Lower leg skin (tissue), 4 donors: ENCODE results near the gene BAIAP2. TPM values are rescaled to one million over a fixed set of nuclear protein-coding genes. Genes with fewer than 3 reads are reported as not detected.

Source experiments
- DNase-seq, 2 donors: peaks; one replicate each; pipeline ENCODE4 v3.0.0-alpha.2; 2019; ENCODE audit warnings: low spot score in 2 of 2
- H3K4me3 ChIP-seq: fragments of 200-600 bp; sonication (generic); 2 replicates; pipeline ENCODE4 v1.5.1; 2017; ENCODE audit warnings: mild to moderate bottlenecking, low read depth; ENCODE audit not compliant: poor library complexity, severe bottlenecking
- POLR2A ChIP-seq, 2 donors: fragments of 450-650 bp; IDR thresholded peaks; one replicate each; pipeline ENCODE4 v1.6.1; 2016 to 2017; ENCODE audit warnings: antibody characterized with exemption in 2 of 2, mild to moderate bottlenecking in 1 of 2, moderate library complexity in 1 of 2
- WGBS, 2 donors: methylation state at CpG; one replicate each; pipeline ENCODE4 v1.1.5; 2018; 5-methylcytosine and 5-hydroxymethylcytosine counted together
- intact Hi-C: fragments of 100-400 bp; cut with DNase I; formaldehyde crosslinking; loops from one replicate; pipeline ENCODE4 v1.15.0; 2023; ENCODE audit warnings: low total_unique reads
- total RNA-seq, 4 donors: library from RNA; depleted of rRNA; stranded (reverse); fragments of >200 nt; gene quantifications; one replicate each; pipeline ENCODE4 v1.1.0, GENCODE V29; 2016
- TF ChIP-seq, protein P1 (sequence below), 3 donors: fragments of 450-650 bp; IDR thresholded peaks; one replicate each; pipeline ENCODE4 v1.5.1; 2016; ENCODE audit warnings: antibody characterized with exemption in 3 of 3, mild to moderate bottlenecking in 3 of 3, moderate library complexity in 2 of 3

Gene BAIAP2
- total RNA-seq, 4 donors from 2014 or later, result 190 to 308 (median 224) TPM

DNA sequence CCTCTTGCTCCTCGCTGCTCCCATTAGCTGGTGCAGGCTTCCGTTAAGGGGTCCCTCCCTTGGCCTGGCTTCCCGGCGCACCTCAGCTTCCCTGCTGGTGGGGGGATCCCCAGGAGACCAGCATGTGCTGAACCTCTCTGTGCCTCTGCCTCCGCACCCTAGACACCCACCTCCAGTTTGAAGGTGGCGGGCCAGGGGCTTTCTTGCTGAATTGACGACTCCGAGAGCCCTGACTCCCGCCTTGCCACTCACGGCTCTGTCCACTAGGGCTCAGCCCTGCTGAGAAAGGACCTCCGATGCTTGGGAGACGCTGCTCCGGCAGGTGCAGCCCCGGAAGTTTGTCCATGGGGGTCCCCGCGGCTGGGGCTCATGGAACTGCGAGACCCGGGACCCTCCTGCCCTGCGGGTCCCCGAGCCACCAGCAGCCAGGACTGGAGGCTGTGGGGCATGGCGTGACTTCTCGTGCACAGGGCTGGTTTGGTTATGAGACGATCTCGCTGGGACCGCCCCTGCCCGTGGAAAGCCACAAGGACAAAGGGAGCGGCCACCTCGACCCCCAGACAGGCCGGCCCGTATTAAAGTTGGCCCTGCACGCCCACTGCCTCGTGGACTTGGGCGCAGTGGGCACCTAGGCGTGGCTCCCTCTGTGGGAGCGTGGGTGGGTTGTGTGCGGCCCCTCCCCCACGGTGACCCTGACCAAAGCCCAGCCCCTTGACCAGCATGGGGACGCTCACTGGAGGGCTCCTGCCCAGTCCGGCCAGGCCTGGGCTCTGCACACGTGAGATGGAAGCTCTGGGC is 35.2 kb upstream of the BAIAP2 start:
- intact Hi-C loops, result no loop called here
- peak in 1 of 2 donors; percentile 81 for DNase-seq
- 93 to 96% methylated on average over 21 to 29 of the region's 40 CpGs for WGBS, 2 donors
- no peak overlapping the region for H3K4me3 ChIP-seq
- TF ChIP-seq, protein P1, sequence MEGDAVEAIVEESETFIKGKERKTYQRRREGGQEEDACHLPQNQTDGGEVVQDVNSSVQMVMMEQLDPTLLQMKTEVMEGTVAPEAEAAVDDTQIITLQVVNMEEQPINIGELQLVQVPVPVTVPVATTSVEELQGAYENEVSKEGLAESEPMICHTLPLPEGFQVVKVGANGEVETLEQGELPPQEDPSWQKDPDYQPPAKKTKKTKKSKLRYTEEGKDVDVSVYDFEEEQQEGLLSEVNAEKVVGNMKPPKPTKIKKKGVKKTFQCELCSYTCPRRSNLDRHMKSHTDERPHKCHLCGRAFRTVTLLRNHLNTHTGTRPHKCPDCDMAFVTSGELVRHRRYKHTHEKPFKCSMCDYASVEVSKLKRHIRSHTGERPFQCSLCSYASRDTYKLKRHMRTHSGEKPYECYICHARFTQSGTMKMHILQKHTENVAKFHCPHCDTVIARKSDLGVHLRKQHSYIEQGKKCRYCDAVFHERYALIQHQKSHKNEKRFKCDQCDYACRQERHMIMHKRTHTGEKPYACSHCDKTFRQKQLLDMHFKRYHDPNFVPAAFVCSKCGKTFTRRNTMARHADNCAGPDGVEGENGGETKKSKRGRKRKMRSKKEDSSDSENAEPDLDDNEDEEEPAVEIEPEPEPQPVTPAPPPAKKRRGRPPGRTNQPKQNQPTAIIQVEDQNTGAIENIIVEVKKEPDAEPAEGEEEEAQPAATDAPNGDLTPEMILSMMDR (IDR thresholded peaks at IDR 0.05), result no peak
- TF ChIP-seq POLR2A (IDR thresholded peaks at IDR 0.05), result no peak

DNA sequence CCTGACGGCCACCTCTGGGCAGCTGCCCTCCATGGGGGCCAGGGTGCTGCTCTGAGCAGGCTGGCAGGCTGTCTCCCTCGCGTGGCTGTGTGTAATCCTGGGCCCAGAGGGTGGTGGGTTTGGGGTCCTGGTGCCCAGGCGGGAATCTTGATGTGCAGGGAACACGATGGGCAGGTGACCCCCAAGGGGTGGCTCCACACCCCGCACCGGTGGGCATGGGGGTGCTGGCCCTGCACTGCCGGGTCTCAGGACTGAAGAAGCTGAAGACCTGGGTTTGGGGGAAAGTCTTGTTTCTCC is 34.7 kb upstream of the BAIAP2 start:
- H3K4me3 ChIP-seq, result no peak overlapping the region
- intact Hi-C loops, result no loop called here
- TF ChIP-seq POLR2A (IDR thresholded peaks at IDR 0.05), result no peak
- TF ChIP-seq, protein P1 (IDR thresholded peaks at IDR 0.05), result no peak
- peak in 1 of 2 donors; percentile 86 for DNase-seq
- 89 to 93% methylated on average over 3 to 8 of the region's 8 CpGs for WGBS, 2 donors

DNA sequence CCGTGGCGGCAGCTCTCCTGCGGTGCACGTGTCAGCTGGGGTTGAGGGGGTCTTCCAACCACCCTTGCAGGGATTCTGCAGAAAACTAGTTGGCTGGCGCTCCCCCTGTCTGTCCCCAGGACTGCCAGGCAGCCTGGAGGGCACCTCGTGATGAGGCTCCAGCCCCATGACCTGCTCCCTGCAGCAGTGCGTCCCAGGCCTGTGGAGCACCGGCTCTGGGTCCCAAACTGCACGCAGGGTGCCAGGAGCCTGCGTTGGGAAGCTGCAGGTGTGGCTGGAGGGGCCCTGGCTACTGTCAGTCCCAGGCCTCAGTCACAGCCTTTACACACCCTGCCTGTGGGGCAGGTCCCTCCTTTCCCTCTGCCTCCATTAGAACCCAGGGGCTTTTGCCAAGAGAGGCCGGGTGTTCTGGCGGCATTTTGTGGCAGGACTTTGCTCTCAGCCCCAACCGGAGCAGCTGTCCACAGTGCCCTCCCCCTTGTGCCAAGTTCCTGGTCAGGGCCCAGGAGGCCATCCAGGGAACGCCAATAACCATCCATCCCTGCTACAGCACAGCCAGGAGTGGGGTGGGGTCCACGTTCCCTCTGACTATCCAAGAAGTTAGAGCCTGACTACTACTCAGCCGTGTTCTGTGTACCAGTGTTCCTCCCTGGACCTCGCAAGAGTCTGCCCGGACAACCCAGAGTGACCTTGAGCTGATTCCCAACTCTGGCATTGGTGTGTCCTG is 34.2 kb upstream of the BAIAP2 start:
- WGBS, 2 donors, result 68 to 83% methylated on average over 11 to 18 of the region's 18 CpGs

DNA sequence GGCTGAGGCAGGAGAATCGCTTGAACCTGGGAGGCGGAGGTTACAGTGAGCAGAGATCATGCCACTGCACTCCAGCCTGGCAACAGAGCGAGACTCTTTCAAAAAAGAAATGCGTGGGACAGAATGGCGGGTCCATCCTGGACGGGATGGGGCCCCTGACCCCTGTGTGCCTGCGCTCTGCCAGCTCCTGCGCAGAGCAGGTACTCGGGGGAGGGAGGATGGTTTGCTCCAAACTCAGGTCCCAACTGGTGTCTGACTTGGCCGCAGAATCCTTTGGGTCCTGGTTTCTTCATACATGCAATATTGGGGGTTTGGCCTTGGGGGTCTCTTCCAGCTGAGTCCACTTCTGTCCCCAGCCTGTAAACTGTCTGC is 33.0 kb upstream of the BAIAP2 start:
- DNase-seq, result no peak
- intact Hi-C loops, result no loop called here
- no peak overlapping the region for H3K4me3 ChIP-seq
- TF ChIP-seq POLR2A (IDR thresholded peaks at IDR 0.05), result no peak
- TF ChIP-seq, protein P1 (IDR thresholded peaks at IDR 0.05), result no peak
- WGBS, 2 donors, result 73 to 81% methylated on average over 10 of the region's 10 CpGs

More for the DNA sequence above, 34.2 kb upstream of the BAIAP2 start:
- TF ChIP-seq POLR2A (IDR thresholded peaks at IDR 0.05), result no peak
- intact Hi-C loops, result no loop called here
- no peak overlapping the region for H3K4me3 ChIP-seq
- DNase-seq, result peak in 1 of 2 donors; percentile 83

DNA sequence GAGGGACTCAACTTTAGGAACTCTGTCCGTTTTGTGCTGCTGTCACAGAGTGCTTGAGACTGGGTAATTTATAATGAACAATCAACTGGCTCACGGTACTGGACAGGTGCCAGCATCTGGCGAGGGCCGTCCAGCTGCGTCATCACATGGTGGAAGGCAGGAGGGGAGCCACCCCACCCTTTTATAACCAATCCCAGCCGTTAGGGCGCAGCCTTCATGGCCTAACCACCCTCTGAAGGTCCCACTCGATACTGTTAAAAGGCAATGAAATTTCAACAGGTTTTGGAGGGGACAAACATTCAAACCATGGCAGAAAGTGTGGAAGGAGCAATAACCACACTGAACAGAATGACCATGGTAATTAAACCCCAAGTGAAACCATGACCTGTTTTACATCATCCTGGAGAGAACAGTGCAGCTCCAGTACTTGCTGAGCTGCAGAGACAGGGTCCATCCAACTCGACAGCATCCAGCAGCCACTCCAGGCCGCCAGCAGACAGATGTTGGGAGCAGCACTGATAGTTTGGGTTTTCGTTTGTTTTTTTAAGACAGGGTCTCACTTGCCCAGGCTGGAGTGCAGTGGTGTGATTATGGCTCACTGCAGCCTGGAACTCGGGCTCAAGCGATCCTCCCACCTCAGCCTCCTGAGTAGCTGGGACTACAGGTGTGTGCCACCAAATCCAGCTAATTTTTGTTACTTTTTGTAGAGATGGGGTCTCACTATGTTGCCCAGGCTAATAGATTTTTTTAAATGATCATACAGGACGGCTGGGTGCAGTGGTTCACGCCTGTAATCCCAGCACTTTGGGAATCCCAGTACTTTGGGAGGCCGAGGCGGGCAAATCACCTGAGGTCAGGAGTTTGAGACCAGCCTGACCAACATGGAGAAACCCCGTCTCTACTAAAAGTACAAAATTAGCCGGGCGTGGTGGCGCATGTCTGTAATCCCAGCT is 32.3 kb upstream of the BAIAP2 start:
- TF ChIP-seq, protein P1 (IDR thresholded peaks at IDR 0.05), result no peak
- no peak for TF ChIP-seq POLR2A (IDR thresholded peaks at IDR 0.05)
- peak; percentile 61 to 96 for DNase-seq
- WGBS, 2 donors, result 43 to 44% methylated on average over 21 of the region's 21 CpGs
- no peak overlapping the region for H3K4me3 ChIP-seq
- intact Hi-C loops, result no loop called here
